Activated CD8-positive, alpha-beta memory T cell treated with anti-CD3 and anti-CD28 coated beads, Interleukin-2, amount 50 U/mL, for 24 hours (primary cell): ENCODE results near the gene LY6G5C.

Experiments
- DNase-seq: peaks from one replicate; pipeline ENCODE4 v3.0.0-alpha.2; 2020; ENCODE audit errors: extremely low read depth

The LY6G5C gene

GRCh38 chr6:31691078-31691463, 10.2 kb upstream of the LY6G5C start:
- no peak for DNase-seq

DNA sequence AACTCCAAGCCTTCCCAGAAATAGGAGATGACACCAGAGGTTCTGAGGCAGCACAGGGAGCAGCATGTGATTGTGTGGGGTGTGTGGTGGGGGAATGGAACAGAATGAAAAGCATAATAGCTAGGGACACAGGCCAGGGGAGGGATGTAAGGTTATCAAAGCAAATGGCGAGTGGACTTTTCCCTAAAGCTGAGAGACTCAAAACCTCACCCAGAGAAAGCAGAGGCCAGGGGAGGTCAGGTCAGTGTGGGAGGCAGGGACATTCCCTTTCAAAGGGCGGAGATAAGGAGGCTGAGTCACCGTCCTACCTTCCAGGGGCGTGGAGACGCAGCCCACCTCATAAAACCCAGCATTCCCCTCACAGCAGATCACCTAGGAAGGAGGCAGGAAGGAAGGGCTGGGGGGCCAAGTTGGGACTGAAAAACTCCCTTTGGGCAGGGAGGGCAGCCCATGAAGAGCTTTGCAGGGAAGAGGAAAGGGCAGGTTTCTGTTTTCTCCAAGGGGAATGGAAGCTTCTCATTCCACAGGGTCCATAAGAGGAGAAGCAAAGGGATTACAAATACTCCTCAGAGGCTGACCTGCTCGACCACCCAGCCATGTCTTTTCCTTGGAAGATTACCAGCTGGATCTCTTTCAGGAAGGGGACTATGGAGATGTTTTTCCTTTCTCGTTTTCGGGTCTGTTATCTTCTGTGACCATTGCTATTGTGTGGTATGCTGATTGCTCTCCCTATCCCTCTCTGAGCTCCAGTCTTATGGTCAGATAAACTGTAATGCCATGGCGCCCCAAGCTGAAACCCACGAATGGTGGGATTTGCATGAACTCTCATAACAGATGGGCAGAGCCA, 9.6 kb upstream of the LY6G5C start:
- DNase-seq, result no peak

DNA sequence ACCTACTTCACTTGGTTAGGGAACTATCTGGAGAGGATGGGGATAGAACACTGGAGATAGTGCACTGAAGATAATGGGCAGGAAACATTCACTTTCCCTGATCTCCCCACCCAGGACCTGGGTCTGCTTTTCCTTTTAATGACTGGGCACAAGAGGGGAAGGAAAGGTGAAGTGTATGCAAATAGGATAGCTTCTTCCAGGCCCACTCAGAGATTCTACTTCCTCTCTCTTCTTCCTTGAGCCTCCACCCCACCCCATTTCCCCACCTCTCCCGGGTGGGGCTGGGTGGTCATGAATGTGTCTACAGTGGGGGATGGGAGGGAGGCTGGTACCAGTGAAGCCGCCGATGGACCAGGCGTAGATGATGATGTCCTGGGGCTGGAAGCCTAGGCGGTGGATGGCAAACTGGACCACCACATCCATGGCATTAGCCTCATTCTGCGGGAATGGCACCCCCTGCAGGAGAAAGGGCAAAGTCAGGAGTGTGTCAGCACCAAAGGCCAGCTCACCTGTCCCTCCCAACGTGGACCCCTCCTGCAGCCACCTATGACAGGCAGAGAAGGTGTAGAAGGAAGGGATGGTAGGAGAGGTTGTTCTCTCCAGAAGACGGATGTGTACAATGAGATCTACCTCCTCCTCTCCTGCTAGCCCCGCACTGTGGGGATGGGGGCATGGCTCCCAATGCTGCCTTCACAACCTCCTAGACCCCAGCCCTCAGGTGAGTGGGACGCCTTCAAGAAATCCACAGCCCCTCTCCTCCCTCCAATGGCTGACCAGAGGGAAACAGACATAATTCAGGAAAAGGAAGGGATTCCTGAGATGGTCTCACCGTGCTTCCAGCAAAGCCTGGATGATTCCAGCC, 8.6 kb upstream of the LY6G5C start:
- DNase-seq, result no peak

GRCh38 chr6:31687860-31688693, 7.2 kb upstream of the LY6G5C start:
- no peak for DNase-seq

DNA sequence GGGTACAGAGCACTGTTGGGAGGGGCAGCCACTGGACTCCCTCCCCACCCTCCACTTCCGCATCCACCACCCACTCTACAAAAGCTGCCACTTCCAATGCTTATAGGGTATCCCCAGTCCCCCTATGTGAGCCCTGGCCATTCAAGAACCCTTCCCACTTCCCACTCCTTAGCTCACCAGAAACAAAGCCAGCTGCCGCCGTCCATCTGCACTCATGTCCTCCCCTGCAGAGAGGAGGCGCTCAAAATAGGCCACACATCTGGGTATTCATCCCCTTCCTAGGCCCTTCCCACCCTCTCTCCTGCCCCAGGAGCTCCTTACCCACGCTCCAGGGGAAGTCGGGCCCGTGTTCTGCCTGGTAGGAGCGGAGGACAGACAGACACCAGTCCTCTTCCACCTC, 6.5 kb upstream of the LY6G5C start:
- DNase-seq, result no peak

- no peak for DNase-seq
These were observed 5.6 kb upstream of the LY6G5C start for GRCh38 chr6:31686483-31686882.

- DNase-seq, result no peak
These were observed 2.7 kb upstream of the LY6G5C start for GRCh38 chr6:31683591-31683990.

DNA sequence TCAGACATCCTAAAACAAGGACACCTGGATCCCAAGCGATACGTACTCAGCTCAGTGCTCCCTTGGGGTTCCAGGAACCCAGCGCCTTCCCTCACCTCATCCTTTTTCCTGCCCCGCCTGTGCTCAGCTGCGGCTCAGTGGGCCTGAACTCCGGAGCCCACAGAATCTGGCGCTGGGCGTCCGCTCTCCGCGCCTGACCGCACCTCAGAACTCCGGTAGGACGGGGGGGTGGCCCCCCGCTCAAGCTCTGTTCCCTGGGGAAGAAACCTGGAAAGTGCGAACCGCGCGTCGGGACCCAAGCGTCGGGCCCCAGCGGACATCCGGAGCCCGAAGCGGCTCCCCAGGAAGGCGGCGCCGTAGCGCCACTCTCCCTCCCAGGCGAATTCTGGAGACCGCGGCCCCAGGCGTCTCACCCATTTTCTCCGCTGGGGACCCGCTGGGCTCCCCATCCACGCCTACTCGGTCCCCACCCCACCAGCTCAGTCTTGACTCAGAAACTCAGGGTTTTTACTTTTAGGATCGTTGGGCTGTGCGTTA, 336 bp upstream of the LY6G5C start:
- DNase-seq, result no peak

DNA sequence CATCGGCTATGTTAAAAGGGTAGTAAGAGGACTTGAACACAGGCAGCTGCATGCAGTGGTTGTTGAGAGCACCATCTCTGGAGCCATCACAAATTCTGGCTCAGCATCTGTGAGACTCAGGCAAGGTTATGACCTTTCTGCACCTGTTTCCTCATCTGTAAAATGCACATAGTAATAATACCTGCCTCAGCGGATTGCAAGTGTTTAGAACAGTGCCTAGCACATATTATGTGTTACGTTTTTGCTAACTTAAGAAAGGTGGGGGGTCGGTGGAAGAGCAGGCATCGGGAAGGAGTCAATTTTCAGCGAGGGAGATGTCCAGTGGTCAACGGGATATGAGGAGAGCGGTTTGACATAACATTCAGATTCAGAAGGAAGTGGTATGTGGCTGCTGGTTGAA, 2.9 kb downstream of the LY6G5C start:
- DNase-seq, result no peak

DNA sequence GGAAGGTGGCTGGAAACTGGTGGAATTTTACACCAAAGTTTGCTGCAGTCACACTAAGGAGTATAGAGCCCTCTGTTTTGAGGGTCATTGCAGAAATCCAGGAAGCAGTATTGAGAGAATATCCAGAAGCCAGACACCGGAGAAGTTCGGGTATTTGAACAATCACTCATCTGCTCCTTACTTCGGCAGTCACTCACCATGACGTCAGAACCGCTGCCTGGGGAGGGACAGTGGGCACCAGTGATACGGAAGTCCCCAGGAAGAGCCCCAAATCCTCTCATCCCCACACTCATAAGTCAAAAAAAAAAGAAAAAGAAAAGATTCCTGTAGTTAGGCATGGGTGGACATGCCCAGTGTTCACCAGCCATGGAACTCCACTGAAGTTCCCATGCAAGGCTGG, 4.0 kb downstream of the LY6G5C start:
- no peak for DNase-seq

DNA sequence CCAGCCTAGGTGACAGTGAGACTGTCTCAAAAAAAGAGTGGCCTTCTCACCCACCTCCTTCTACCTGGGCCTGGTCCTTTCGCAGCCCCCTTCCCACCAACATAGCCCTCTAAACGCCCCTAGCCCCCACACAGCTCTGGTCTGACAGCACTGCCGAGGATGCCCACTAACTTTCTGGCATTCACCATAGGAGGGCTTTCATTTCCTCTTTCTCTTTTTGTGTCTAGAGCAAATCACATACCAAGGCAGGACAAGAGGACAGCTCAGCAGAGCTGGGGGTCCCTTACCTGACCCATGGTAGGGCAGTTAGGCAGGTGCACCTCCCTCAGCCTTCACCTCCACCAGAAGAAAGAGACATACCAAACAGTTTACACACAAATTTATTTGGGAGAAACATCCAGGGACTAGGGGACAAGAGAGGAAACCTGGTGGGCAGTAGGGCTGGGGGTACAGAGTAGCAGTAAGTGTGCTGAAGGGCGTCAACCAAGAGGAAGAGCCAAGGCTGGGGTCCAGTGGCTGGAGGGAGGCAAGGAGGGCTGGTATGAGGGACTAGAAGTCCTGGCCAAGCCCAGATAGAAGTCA, 4.5 kb downstream of the LY6G5C start:
- DNase-seq, result no peak

- no peak for DNase-seq
These were observed 11.2 kb downstream of the LY6G5C start, which contains the start of gene LY6G5B for GRCh38 chr6:31669676-31670075. Gene LY6G5B (plus strand): TSS chr6:31669976. CDS start chr6:31670951, 975 bp downstream.

- DNase-seq, result no peak
These were observed 14.4 kb downstream of the LY6G5C start for GRCh38 chr6:31666337-31666965.

GRCh38 chr6:31665501-31666336, 15.1 kb downstream of the LY6G5C start, which contains the start of gene CSNK2B:
Gene CSNK2B (plus strand): TSS chr6:31666080. CDS start chr6:31666832, 752 bp downstream.
- DNase-seq, result peak; percentile 95

DNA sequence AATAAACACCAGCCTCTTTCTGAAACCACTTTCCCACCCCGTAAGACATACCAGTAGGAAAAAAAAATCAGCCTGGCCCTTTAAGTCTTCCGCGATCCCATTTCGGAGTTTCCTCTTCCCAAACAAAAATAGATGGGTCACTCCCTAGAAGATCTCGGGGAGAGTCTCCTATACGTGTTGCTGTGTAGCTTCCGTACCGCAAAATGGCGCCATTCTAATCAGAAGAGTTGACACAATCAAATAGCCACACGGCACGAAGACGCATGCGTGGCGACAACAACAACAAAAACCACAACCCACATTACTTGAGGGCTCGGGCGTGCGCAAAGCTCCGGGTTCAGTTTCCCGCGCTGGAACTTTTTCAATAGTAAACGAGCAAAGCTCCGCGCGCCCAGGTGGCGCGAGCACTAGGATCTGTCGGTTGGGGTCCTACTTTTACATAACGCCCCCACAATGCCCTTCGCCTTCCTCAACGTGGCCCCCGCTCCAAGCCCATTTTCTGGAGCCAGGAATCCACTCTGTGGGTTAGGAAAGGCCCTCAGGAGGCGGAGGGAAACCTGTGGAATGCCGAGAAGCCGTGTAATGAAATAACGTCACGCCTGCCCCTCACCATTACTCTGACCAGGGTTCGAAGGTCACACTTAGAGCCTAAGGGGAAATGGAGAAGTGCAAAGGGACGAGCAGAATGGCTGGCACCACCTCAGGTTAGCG, 15.9 kb downstream of the LY6G5C start, which contains the start of gene GPANK1:
Gene GPANK1 (minus strand): TSS at position 208 of the 711 bp plus-strand sequence. CDS start 519 bp downstream, outside the sequence.
- peak; percentile 81 for DNase-seq

DNA sequence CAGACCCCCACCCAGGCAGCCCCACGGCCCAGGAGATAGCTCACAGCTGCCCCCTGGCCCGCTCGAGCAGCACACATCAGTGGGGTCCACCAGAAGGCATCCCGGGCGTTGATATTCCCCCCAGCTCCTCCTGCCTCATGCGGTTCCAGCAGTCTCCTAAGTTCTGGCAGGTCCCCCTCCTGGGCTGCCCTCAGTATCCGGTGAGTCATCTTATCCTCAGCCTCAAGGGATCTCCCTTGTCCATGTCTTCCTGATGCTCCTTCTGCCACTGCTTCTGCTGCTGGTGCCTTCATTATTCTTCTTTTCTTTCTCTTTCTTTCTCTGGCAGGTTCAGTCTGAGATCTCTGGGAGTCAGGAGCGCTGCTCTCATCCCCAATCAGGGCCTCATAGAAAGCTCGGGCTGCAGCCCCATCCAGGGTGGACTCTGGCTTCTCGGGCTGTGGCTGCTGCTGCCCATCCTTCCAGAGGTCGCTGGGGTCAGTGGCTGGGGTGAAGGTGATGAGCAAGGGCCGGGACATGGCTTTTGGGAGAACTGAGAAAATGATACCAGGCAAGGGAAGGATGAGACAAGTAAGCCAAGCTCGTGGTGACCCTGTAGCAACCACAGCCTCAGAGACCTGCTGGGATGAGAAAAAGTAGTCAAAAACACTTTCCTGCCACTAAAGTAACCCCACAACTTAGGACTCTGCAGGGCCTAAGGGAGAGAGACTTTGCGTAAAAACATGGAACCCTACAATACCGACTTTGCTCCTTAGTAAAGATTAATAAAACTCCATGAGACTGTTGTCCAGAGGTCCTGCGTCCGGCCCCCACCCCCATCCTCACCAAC, 16.7 kb downstream of the LY6G5C start:
- DNase-seq, result no peak

GRCh38 chr6:31663126-31663960, 17.5 kb downstream of the LY6G5C start:
- no peak for DNase-seq
